K562 (cell line): ENCODE data around the gene SEBOX. TPM values are rescaled to one million over a fixed set of nuclear protein-coding genes. Genes with fewer than 3 reads are reported as not detected.

Experiments
- CEBPG ChIP-seq, 3 experiments: fragments of 200-800 bp in 1 of 3; sonication (Bioruptor generic) in 1 of 3; sonication (generic) in 1 of 3; formaldehyde crosslinking in 1 of 3; IDR thresholded peaks in 2 of 3; conservative IDR thresholded peaks in 1 of 3; 2 replicates each; pipeline versions ENCODE4 v1.6.1 to v1.8.0; 2016 to 2022; ENCODE audit warnings: missing compliant biosample characterization in 2 of 3, missing genetic modification characterization in 2 of 3, mild to moderate bottlenecking in 1 of 3, missing genetic modification reagents in 1 of 3
- COPS2 ChIP-seq: fragments of 450-650 bp; conservative IDR thresholded peaks from 2 replicates; pipeline ENCODE4 v1.6.1; 2016; ENCODE audit warnings: mild to moderate bottlenecking, moderate library complexity
- GATA2 ChIP-seq: sonication (generic); formaldehyde crosslinking; IDR thresholded peaks from 2 replicates; pipeline ENCODE4 v1.4.0; 2020; ENCODE audit warnings: mild to moderate bottlenecking, missing genetic modification reagents
- GTF2B ChIP-seq: IDR thresholded peaks from 2 replicates; pipeline ENCODE4 v1.6.1; 2011; ENCODE audit not compliant: insufficient read length; ENCODE audit errors: extremely low read depth
- ILF3 ChIP-seq: fragments of 450-650 bp; IDR thresholded peaks from 2 replicates; pipeline ENCODE4 v1.6.1; 2018; ENCODE audit warnings: antibody characterized with exemption, mild to moderate bottlenecking, moderate library complexity, borderline replicate concordance
- MAFG ChIP-seq: fragments of 450-650 bp; conservative IDR thresholded peaks from 2 replicates; pipeline ENCODE4 v1.6.1; 2016; ENCODE audit warnings: missing genetic modification characterization, missing compliant biosample characterization
- NFATC3 ChIP-seq: fragments of 450-650 bp; IDR thresholded peaks from 2 replicates; pipeline ENCODE4 v1.6.1; 2017; ENCODE audit warnings: mild to moderate bottlenecking
- PREB ChIP-seq: sonication (generic); formaldehyde crosslinking; IDR thresholded peaks from 2 replicates; pipeline ENCODE4 v1.8.1; 2023; ENCODE audit warnings: mild to moderate bottlenecking, missing genetic modification reagents
- RAD21 ChIP-seq, 2 experiments: fragments of 250-450 bp in 1 of 2; fragments of 450-650 bp in 1 of 2; sonication (Bioruptor Pico) in 1 of 2; formaldehyde crosslinking in 1 of 2; IDR thresholded peaks in 1 of 2; conservative IDR thresholded peaks in 1 of 2; 2 replicates each; pipeline versions ENCODE4 v1.4.0 to v1.8.0; 2020 to 2022; ENCODE audit warnings: mild to moderate bottlenecking in 2 of 2, moderate library complexity in 1 of 2
- RAD51 ChIP-seq: fragments of 450-650 bp; IDR thresholded peaks from 2 replicates; pipeline ENCODE4 v1.7.1; 2016; ENCODE audit warnings: low read depth, mild to moderate bottlenecking, borderline replicate concordance
- TARDBP ChIP-seq: fragments of 450-650 bp; IDR thresholded peaks from 2 replicates; pipeline ENCODE4 v1.6.1; 2016
- UBTF ChIP-seq, 2 experiments: IDR thresholded peaks; 2 replicates each; pipeline ENCODE4 v1.6.1; 2012; ENCODE audit warnings: improper control_type of control experiment in 2 of 2, low read depth in 2 of 2, low read length in 2 of 2, borderline replicate concordance in 1 of 2
- XRCC5 ChIP-seq: fragments of 200-400 bp; formaldehyde crosslinking; IDR thresholded peaks from 2 replicates; pipeline ENCODE4 v1.6.1; 2017; ENCODE audit warnings: low read depth, mild to moderate bottlenecking, low read length
- ZBTB5 ChIP-seq: fragments of 450-650 bp; IDR thresholded peaks from 2 replicates; pipeline ENCODE4 v1.6.1; 2017; ENCODE audit warnings: antibody characterized with exemption
- ZEB2 ChIP-seq: fragments of 450-650 bp; IDR thresholded peaks from 2 replicates; pipeline ENCODE4 v1.6.1; 2016
- ZNF124 ChIP-seq: sonication (generic); formaldehyde crosslinking; IDR thresholded peaks from 2 replicates; pipeline ENCODE4 v1.8.1; 2022; ENCODE audit warnings: missing genetic modification reagents
- ZNF324 ChIP-seq: fragments of 250-450 bp; sonication (Bioruptor Pico); IDR thresholded peaks from 2 replicates; pipeline ENCODE4 v1.4.0; 2020; ENCODE audit warnings: mild to moderate bottlenecking
- ZNF354B ChIP-seq: fragments of 250-450 bp; sonication (Bioruptor Pico); IDR thresholded peaks from 2 replicates; pipeline ENCODE4 v1.4.0; 2020
- ZNF77 ChIP-seq: fragments of 250-450 bp; sonication (Bioruptor Pico); IDR thresholded peaks from 2 replicates; pipeline ENCODE4 v1.5.0; 2020
- polyA plus RNA-seq, 8 experiments: library from polyadenylated mRNA; depleted of rRNA in 4 of 8; stranded (reverse) in 5 of 8; unstranded in 3 of 8; fragments of >200 nt; fragmentation: Nextera tagmentation in 2 of 8; fragmentation: Illumina TruSeq in 1 of 8; extraction: Ambion mirVana in 2 of 8; extraction: Trizol in 1 of 8; gene quantifications; 2 replicates each; pipeline versions ENCODE4 v1.2.1 to v1.2.3, GENCODE V29; 2011 to 2014; ENCODE audit warnings: inconsistent platforms in 1 of 8, missing spikeins in 1 of 8
- total RNA-seq, 7 experiments: library from RNA; depleted of rRNA in 6 of 7; stranded (reverse); fragments of >200 nt in 6 of 7; fragmentation: Illumina TruSeq in 2 of 7; extraction: Trizol in 2 of 7; gene quantifications; 2 replicates each; pipeline versions ENCODE4 v1.2.1 to v1.2.3, GENCODE V29; 2011 to 2021; ENCODE audit warnings: low replicate concordance in 1 of 7

The SEBOX gene
- total and polyA plus RNA-seq, 9 of the 15 experiments (the other 6 are each of a cell fraction or from before 2014, with no cell fraction given) = not detected

GRCh38 chr17:28370035-28370743, 5.2 kb upstream of the SEBOX start, which contains the start of gene VTN (continued):
- TF ChIP-seq ILF3 (no peak), TARDBP (no peak), GATA2 (CRISPR knock-in tag) (peak; percentile 32; the same call in 1 of the 2 replicates), PREB (CRISPR knock-in tag) (no peak), ZNF354B (CRISPR knock-in tag) (no peak), ZEB2 (peak; percentile 44; the same call in 1 of the 2 replicates), GTF2B (no peak), ZBTB5 (no peak), UBTF (IDR thresholded peaks at IDR 0.05; ENCODE audit: borderline replicate concordance in 1 of 2, low read depth in 2 of 2, low read length in 2 of 2) (no peak), XRCC5 (0 out of 2 replicates have a peak, but pooled peaks have one; percentile 13), CEBPG (CRISPR knock-in tag; IDR thresholded peaks at IDR 0.05) (no peak), CEBPG (tag; conservative IDR thresholded peaks at IDR 0.05 in 1 of 2, IDR thresholded peaks at IDR 0.05 in 1 of 2) (peak; percentile 67 to 80), ZNF324 (CRISPR knock-in tag) (no peak), MAFG (tag) (no peak), RAD21 (CRISPR knock-in tag; conservative IDR thresholded peaks at IDR 0.05 in 1 of 2, IDR thresholded peaks at IDR 0.05 in 1 of 2) (peak in 1 of 2 experiments; percentile 29; a peak in 2 of 4 replicates), ZNF124 (CRISPR knock-in tag) (no peak), COPS2 (no peak), ZNF77 (no peak), RAD51 (no peak), NFATC3 (no peak)
